ENCODE measurements around the gene ARHGAP10.

Gene ARHGAP10

GRCh38 chr4:147770831-147771230 lies 38.9 kb downstream of the ARHGAP10 start:
- DNase-seq (ENCODE audit: low spot score), result no peak

DNA sequence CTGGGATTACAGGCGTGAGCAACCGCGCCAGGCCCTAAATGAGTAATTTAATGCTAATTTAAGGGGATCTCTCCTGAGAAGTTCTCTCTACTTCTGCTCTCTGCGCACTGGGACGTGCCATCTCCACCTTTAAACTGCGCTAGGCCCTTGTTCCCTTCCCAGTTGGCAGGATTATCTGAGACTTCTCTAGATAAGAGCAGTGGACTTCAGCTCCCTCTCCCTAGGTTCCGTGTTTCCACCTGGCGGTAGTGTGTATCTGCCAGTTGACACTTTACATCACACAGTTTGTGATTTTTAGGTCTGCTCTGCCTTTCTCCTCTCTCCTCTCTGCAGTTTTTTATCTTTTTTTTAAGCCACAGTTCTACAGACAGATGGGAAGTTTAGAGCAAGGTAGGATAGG lies 40.2 kb downstream of the ARHGAP10 start:
- no peak for DNase-seq (ENCODE audit: low spot score)

DNA sequence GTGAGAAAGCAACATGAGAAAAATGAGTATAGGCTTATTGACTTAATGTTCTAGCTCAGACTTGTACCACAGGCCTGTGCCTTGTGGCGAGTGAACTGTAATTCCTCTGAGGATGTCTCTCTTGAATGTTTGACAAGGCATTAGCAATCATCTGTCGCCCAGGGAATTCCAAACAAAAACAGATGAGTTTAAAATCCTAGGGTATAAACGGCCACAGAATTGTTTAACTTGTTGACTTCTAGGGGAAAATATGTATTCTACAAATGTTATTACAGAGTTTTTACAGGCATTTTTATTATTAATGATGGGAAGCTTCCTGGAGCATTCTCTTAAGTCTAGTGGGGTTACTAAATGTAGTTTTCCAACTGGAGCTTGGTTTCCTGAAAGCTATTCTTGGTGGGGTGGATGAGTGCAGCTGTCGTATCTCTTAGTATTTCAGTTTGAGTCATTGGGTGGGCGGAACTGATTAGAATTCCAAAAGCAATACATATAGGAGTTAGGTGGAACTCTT lies 40.6 kb downstream of the ARHGAP10 start:
- peak; percentile 66 for DNase-seq (ENCODE audit: low spot score)

DNA sequence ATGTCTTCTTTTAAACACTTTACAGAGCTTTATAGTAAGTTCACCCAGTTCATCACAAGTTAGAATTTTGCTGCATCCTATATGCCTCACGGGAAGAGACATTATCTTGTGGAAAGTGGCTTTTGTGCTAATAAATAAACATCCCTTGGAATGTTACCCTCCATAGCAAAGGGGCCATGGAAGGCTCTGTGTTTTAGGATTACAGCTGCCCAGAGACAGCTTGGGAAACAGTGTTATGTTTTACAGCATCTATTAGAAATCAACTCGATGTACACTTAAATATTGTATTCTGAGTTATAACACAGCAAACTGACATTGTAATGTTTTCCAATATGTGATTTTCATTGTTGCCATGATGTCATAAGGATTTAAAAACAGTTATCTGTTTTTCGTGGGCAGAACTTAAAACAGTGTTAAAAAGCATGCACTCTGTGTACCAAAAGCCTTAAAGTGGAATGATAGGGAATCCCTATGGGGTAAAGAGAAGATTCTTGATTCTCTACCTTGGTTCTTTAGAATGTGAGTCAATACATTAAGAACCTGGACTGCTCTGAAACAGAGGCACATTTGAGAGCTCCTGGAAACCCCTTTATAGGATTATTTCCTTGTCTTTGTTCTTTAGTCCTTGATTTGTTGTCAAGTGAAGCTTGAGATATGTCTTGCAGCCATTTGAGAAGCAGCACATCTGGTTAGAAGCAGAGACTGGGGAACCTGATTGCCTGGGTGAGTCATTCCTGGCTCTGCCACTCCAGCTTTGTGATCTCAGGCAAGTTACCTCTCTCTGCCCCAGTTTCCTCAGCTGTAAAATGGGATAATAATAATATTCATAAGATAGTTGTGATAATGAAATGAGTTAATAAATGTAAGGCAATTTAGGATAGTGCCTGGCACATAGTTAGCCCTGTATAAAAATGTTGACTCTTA lies 41.6 kb downstream of the ARHGAP10 start:
- peak; percentile 14 for DNase-seq (ENCODE audit: low spot score)

- no peak for DNase-seq (ENCODE audit: low spot score)
These were observed 44.8 kb downstream of the ARHGAP10 start for GRCh38 chr4:147776716-147777115.

DNA sequence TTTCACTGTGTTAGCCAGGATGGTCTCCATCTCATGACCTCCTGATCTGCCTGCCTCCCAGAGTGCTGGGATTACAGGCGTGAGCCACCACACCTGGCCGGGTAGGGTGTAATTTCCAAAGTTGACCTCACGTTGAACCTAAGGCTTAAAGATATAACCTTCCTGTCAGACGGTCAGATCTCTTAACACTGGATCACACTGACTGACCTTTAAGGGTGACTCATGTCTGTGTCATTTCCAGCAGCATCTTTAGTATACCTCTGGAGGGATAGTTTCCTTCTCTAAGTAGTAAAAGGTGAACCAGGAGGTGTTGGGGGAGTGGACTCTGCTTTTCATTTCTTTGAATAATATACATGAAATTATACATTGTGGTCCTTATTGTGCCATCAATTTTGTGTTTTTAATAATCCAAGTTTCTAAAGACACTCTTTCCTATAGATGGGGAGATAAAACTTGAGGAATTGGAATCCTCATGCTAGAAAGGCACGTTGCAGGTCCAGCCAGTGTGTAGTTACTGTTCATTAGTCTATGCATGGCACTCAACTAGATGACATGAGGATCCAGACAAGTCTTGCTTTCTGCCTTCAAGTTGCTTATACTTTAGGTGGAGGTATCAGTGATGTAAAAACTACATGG lies 45.7 kb downstream of the ARHGAP10 start:
- DNase-seq (ENCODE audit: low spot score), result peak; percentile 14

- no peak for DNase-seq (ENCODE audit: low spot score)
These were observed 47.1 kb downstream of the ARHGAP10 start for GRCh38 chr4:147778942-147779341.

GRCh38 chr4:147779451-147779850 lies 47.6 kb downstream of the ARHGAP10 start:
- no peak for DNase-seq (ENCODE audit: low spot score)

DNA sequence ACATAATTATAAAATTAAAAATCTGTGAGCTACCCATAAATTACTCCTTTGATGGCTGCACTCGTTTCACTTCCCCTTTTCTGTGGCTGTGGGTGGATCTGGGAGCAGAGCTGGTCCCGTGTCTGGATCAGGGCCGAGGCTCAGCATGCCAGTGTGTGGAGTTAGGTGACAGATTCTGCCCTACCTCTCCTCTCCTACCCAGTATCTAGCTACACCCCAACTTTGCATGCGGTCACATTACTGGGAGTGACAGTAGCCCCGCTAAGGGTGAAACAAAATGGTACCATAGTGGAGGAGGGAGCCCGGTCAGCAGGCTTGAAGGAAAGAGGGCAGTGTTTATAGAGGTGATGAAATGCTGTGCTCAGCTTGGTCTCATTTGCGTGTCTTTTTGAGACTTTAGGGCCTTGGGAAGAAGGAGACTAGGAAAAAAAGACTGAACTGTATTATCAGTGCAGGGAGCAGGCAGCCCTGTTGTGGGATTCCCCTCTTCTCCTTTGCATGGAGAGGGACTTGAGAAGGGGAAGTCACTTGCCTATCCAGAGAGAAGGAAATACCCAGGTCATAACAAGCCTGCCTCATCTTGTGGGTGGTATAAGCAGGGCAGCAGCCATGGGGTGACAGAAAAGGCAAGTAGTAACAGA lies 48.4 kb downstream of the ARHGAP10 start:
- DNase-seq (ENCODE audit: low spot score), result no peak

DNA sequence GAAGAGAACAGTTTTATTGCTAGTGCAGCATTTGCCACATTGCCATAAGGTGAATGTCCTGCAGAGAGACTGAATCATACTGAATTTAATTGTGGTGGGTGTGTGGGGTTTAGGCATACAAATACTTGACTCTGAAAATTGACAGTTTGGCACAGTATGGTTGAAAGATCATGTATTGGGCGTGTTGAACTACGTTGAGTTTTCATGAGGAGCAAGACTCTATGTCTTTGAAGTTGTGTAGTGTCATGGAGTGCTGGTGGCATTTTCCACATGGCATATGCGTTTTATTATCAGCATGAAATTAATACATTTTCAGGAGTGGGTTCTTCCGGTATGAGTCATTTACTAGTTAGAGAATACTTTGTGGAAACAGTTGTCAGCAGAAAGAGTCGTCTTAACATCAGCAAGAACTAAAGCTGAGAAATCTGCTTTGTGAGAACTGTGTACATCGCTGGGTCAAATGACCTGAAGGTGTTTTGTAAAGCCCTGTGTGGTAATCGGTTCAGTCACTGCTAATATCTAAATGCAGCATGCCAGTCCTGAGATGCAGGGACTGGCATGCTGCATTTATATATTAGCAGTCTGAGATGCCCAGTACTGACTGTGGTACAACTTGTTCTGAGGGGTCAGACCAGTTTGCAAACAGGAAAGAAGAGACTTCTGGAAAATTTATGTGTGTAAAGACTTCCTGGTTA lies 50.3 kb downstream of the ARHGAP10 start:
- DNase-seq (ENCODE audit: low spot score), result no peak

DNA sequence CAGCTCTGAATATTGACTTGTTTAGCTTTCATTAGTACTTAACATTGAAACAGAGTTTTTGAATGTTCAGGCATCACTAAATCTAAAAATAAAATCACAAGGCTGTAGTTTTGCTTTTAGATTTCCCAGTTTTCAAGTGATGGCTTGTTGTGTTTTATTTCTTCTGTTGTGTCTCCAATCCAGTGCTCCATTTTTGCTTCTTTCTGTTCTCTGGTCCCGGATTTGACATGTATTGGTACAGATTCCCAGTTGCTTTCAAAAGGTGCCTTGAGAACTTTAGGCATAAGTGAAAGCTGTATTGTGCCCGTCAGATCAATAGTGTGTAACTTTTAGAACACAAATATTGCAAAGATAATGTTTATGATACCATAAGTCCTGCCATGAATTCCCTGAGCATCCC lies 53.2 kb downstream of the ARHGAP10 start:
- no peak for DNase-seq (ENCODE audit: low spot score)

- DNase-seq (ENCODE audit: low spot score), result no peak
These were observed 54.1 kb downstream of the ARHGAP10 start for GRCh38 chr4:147786031-147786430.

DNA sequence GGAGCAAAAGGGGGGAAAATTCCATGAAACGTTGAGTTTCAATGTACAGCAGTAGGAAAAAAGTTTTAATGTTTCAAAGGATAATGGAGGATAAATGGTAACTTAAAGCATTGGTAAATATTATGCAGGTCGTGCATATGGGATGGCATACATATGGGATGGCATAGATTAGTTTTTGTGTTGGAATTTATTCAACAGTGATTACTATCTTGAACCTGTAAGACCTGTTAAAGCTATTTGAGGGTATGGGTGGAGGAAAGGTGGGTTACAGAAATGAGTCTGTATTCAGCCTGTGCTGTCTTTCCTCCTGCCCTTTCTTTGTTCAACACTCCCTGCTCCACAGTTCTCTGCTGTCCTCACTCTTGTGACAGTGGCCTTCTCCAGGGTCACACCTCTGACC lies 54.6 kb downstream of the ARHGAP10 start:
- no peak for DNase-seq (ENCODE audit: low spot score)

- peak; percentile 70 for DNase-seq (ENCODE audit: low spot score)
These were observed 55.3 kb downstream of the ARHGAP10 start for GRCh38 chr4:147787204-147787603.

GRCh38 chr4:147788791-147789190 lies 56.9 kb downstream of the ARHGAP10 start:
- DNase-seq (ENCODE audit: low spot score), result peak; percentile 40

GRCh38 chr4:147789596-147789995 lies 57.7 kb downstream of the ARHGAP10 start:
- peak; percentile 43 for DNase-seq (ENCODE audit: low spot score)

- DNase-seq (ENCODE audit: low spot score), result no peak
These were observed 58.5 kb downstream of the ARHGAP10 start for GRCh38 chr4:147790412-147790811.

- no peak for DNase-seq (ENCODE audit: low spot score)
These were observed 59.5 kb downstream of the ARHGAP10 start for GRCh38 chr4:147791341-147791740.

- no peak for DNase-seq (ENCODE audit: low spot score)
These were observed 60.0 kb downstream of the ARHGAP10 start for GRCh38 chr4:147791865-147792264.

- no peak for DNase-seq (ENCODE audit: low spot score)
These were observed 61.9 kb downstream of the ARHGAP10 start for GRCh38 chr4:147793569-147794313.

DNA sequence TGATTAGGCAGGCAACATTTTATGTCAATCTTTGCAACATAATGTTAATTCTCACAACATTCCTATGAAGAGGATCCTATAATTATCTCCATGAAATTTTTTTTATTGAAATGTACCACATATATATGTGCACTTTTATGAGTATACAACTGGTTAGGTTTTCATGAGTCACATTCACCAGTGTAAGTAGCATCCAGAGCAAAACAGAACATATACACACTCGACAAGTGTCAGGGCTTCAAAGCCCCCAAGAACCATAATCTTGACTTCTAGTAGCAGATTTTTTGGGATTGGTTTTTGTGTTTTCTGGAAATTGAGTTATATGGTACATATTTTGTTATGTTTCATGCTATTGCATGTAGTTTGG lies 62.4 kb downstream of the ARHGAP10 start:
- DNase-seq (ENCODE audit: low spot score), result no peak
